Calu3 (cell line): Measurements from ENCODE around the gene BPIFB6. TPM values are rescaled to one million over a fixed set of nuclear protein-coding genes. Genes with fewer than 3 reads are reported as not detected.

Experiments used
- BruUV-seq: library from RNA; stranded (reverse); fragments of 400-500 nt; replicated peaks from 2 replicates; lab custom pipeline; 2021; lab: Mats Ljungman, UMichigan
- CTCF ChIA-PET: fragments of 300-600 bp; sonication (Branson Sonifier 250); formaldehyde crosslinking; loops from one replicate; lab custom pipeline; 2022; ENCODE audit warnings: antibody characterized with exemption; lab: Charles Lee
- DNase-seq: peaks from one replicate; pipeline ENCODE4 v3.0.0; 2022
- H3K27ac Mint-ChIP-seq: one replicate; pipeline ENCODE4 v1.8.0; 2022; ENCODE audit warnings: mixed read lengths; ENCODE audit not compliant: unreplicated experiment
- H3K27me3 Mint-ChIP-seq: one replicate; pipeline ENCODE4 v1.8.0; 2022; ENCODE audit warnings: mixed read lengths; ENCODE audit not compliant: unreplicated experiment
- H3K36me3 Mint-ChIP-seq: one replicate; pipeline ENCODE4 v1.8.0; 2022; ENCODE audit warnings: mild to moderate bottlenecking, moderate library complexity, mixed read lengths; ENCODE audit not compliant: insufficient read depth, unreplicated experiment
- H3K4me1 Mint-ChIP-seq: one replicate; pipeline ENCODE4 v1.8.0; 2022; ENCODE audit warnings: mild to moderate bottlenecking, low read depth, mixed read lengths; ENCODE audit not compliant: unreplicated experiment
- H3K4me3 Mint-ChIP-seq: one replicate; pipeline ENCODE4 v1.8.0; 2022; ENCODE audit warnings: mild to moderate bottlenecking, low read depth, moderate library complexity, mixed read lengths; ENCODE audit not compliant: unreplicated experiment
- H3K9me3 Mint-ChIP-seq: one replicate; pipeline ENCODE4 v1.8.0; 2022; ENCODE audit warnings: low read depth, mixed read lengths; ENCODE audit not compliant: unreplicated experiment
- intact Hi-C: fragments of 100-400 bp; cut with micrococcal nuclease; formaldehyde crosslinking; loops from one replicate; pipeline ENCODE4 v1.10.0; 2022; ENCODE audit not compliant: unreplicated experiment
- total RNA-seq: library from RNA; stranded (reverse); gene quantifications from 2 replicates; pipeline ENCODE4 v1.2.3, GENCODE V29; 2022
- TF ChIP-seq, protein P1 (sequence below): fragments of 200-600 bp; IDR thresholded peaks from one replicate; pipeline ENCODE4 v1.8.0; 2022; ENCODE audit warnings: antibody characterized with exemption; ENCODE audit not compliant: unreplicated experiment

BPIFB6 gene
- total RNA-seq, 1 experiment from 2014 or later = not detected

DNA sequence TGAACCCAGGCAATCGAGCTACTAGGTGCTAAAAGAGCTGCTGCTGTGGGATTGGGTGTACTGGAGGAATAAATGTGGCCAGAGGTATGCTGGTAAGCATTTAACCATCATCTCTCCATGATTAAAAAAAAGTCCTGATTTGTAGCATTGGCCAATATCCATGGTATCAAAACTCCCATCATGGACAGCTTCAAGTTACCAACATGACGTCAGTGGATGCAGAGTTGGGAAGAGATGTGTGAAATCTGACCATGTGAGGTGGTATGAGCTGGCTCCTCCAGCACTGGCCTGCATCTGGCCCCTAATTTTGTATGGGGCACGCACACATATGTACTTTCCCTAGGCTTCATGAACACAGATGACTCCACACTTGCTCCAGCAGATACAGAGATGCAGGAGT, 59.7 kb downstream of the BPIFB6 start:
- BruUV-seq = no TSS peak
- CTCF ChIA-PET = no interaction called here
- Mint-ChIP-seq H3K36me3 (no peaks in the 10 kb centered on the region), H3K4me1 (no peaks in the 10 kb centered on the region), H3K9me3 (no peaks in the 10 kb centered on the region), H3K27ac (no peak overlapping the region), H3K4me3 (no peak overlapping the region), H3K27me3 (peaks cover 83% of the 10 kb centered on the region)
- DNase-seq = no peak
- TF ChIP-seq, protein P1, sequence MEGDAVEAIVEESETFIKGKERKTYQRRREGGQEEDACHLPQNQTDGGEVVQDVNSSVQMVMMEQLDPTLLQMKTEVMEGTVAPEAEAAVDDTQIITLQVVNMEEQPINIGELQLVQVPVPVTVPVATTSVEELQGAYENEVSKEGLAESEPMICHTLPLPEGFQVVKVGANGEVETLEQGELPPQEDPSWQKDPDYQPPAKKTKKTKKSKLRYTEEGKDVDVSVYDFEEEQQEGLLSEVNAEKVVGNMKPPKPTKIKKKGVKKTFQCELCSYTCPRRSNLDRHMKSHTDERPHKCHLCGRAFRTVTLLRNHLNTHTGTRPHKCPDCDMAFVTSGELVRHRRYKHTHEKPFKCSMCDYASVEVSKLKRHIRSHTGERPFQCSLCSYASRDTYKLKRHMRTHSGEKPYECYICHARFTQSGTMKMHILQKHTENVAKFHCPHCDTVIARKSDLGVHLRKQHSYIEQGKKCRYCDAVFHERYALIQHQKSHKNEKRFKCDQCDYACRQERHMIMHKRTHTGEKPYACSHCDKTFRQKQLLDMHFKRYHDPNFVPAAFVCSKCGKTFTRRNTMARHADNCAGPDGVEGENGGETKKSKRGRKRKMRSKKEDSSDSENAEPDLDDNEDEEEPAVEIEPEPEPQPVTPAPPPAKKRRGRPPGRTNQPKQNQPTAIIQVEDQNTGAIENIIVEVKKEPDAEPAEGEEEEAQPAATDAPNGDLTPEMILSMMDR = no peak
- intact Hi-C loops = no loop called here

DNA sequence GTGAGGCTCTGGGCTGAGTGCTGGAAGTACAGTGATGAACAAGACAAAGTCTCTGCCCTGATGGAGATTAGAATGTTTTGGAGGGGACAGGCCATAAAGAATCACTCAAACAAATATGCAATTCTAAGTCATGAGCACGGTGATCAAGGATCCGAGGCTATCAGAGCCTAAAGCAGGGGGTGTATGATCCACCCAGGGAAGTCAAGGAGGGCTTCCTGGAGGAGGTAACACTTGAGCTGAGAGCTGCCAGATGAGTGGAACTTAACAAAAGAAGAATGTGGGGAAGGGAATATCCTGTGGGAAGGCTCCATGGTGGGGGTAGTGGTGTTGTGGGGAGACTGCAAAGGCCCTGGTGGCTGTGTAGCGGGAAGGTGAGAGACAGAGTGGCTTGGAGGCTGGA, 60.2 kb downstream of the BPIFB6 start:
- Mint-ChIP-seq H3K27ac (no peak overlapping the region), H3K4me3 (no peak overlapping the region), H3K4me1 (no peaks in the 10 kb centered on the region), H3K27me3 (peaks cover 77% of the 10 kb centered on the region), H3K9me3 (no peaks in the 10 kb centered on the region), H3K36me3 (no peaks in the 10 kb centered on the region)
- intact Hi-C loops = no loop called here
- TF ChIP-seq, protein P1 = no peak
- CTCF ChIA-PET = no interaction called here
- DNase-seq = no peak
- no TSS peak for BruUV-seq

GRCh38 chr20:33092361-33092760, 60.9 kb downstream of the BPIFB6 start:
- H3K27me3 Mint-ChIP-seq = peaks cover 71% of the 10 kb centered on the region
- CTCF ChIA-PET = interaction anchor here (0.6 kb wide), 1 partner anchor 322 kb away, joined by 3 read pairs; no protein-coding TSS in a partner anchor
- TF ChIP-seq, protein P1 = no peak

GRCh38 chr20:33093074-33093473, 61.6 kb downstream of the BPIFB6 start:
- no TSS peak for BruUV-seq
- no peaks in the 10 kb centered on the region for H3K9me3 Mint-ChIP-seq
- peaks cover 69% of the 10 kb centered on the region for H3K27me3 Mint-ChIP-seq
- CTCF ChIA-PET = interaction anchor here (0.6 kb wide), 1 partner anchor 323 kb away, joined by 3 read pairs; no protein-coding TSS in a partner anchor
- TF ChIP-seq, protein P1 = no peak
- no peaks in the 10 kb centered on the region for H3K36me3 Mint-ChIP-seq
- DNase-seq = no peak
- no peak overlapping the region for H3K4me3 Mint-ChIP-seq
- intact Hi-C loops = no loop called here
- H3K27ac Mint-ChIP-seq = no peak overlapping the region
- no peaks in the 10 kb centered on the region for H3K4me1 Mint-ChIP-seq

More at GRCh38 chr20:33092361-33092760, 60.9 kb downstream of the BPIFB6 start:
- Mint-ChIP-seq H3K36me3 (no peaks in the 10 kb centered on the region), H3K27ac (no peak overlapping the region), H3K4me3 (no peak overlapping the region), H3K9me3 (no peaks in the 10 kb centered on the region), H3K4me1 (no peaks in the 10 kb centered on the region)
- BruUV-seq = no TSS peak
- no peak for DNase-seq
- intact Hi-C loops = no loop called here
